Activated T-cell treated with anti-CD3 and anti-CD28 coated beads for 4 hours (primary cell): Measurements from ENCODE around the gene KANSL1.
"Not testable (repeated sequence)": the region's sequence is repeated elsewhere in the genome, so short reads cannot be mapped to it uniquely, and the experiment has no call there.

ENCODE experiments used
- DNase-seq: peaks from one replicate; pipeline ENCODE4 v3.0.0-alpha.2; 2020

KANSL1 gene

DNA sequence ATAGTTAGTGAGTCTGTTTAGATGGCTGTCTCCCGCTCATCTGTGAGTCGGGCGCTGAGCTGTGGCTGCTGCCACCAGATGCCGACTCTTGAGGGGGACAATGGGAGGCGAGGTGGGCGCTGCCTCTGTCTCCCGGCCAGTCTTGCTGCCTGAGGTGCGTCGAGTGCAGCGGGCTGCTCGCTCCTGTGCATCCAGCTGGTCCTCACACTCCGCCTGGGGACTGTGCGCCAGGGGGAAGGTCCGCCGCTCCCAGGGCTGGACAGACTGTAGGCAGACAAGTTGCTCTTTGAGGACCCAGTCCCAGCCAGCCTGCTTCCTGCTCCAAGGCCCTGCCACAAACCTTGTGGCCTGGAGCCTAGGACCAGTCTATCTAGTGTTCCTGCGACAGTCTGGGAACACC is 161.8 kb downstream of the KANSL1 start:
- no peak for DNase-seq

DNA sequence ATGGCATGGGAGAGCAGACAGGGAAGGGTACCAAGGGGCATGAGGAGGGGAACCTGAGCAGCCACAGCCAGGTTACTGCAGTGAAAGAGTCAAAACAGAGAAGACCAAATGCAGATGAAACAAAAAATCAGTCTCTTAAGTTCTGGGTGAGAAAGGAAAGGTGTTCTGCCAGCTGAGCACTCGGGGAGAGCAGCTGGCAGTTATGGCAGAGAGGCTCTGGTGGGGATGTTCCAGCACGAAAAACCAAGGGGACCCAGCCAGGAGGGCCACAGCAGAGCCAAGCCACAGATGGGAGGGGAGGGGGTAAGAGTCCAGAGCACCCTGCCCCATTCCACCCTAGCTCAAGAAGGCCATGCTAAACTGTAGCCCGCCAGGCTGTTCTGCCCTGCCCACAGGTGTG is 162.5 kb downstream of the KANSL1 start:
- DNase-seq, result no peak

DNA sequence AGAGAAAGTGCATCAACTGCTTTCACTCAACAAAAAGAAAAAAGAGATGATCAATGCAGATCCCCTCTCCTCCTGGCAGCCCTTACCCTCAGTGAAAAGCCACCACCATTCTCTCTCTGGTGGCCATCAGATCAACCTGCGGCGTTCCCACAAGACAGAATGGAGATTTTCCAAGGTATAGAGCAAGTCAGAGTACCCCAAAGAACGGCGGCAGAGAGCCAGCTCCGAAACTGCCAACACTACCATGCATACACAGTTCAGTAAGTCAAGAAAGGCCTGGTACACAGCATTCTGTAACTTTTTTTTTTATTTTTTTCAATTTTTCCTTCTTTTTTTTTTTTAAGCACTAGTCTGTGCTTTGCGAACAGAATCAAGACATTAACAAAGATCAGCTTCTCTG is 163.6 kb downstream of the KANSL1 start:
- DNase-seq, result no peak

DNA sequence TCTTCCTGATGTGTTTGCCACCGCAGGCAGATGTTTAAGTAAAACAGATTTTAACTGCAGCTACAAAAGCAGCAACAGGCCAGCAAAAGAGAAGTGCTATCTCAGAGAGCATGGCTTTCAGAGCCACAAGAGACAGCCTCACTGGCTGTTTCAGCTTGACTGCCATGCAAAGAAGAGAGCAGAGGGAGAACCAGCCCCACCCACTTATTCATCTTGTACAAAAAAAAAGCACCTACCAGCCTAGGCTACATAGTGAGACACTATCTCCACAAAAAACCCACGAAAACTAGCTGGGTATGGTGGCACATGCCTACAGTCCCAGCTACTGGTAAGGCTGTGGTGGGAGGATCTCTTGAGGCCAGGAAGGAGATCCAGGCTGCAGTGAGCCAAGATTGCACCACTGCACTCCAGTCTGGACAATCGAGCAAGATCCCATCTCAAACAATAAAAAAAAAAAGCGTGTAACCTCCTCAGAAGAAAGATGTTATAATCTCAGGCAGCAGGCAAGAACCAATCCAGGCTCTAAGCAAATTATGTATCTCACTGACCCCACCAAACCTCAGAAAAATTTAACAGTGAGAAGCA is 164.2 kb downstream of the KANSL1 start:
- DNase-seq, result no peak

DNA sequence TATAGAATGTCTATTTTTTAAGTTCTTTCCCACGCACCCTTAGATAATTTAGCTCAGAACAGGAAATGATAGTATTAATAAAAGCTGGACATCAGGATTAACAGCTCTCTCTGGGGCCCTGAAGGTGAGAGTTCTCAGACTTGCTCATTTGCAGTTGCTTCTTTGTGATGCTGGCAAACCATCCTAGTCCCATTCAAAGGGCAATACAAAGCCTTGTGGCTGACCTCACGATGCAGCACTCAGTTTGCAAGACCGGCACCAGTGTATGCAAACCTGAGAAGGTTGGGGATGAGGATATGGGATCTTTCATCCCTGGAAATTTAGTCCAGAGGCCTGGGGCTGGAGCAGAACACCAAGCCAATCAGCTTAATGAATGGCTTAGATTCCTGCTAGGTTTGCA is 164.9 kb downstream of the KANSL1 start:
- DNase-seq, result no peak

DNA sequence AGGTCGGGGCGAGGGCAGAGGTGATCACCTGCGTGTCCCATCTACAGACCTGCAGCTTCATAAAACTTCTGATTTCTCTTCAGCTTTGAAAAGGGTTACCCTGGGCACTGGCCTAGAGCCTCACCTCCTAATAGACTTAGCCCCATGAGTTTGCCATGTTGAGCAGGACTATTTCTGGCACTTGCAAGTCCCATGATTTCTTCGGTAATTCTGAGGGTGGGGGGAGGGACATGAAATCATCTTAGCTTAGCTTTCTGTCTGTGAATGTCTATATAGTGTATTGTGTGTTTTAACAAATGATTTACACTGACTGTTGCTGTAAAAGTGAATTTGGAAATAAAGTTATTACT is 165.3 kb downstream of the KANSL1 start:
- DNase-seq, result no peak

DNA sequence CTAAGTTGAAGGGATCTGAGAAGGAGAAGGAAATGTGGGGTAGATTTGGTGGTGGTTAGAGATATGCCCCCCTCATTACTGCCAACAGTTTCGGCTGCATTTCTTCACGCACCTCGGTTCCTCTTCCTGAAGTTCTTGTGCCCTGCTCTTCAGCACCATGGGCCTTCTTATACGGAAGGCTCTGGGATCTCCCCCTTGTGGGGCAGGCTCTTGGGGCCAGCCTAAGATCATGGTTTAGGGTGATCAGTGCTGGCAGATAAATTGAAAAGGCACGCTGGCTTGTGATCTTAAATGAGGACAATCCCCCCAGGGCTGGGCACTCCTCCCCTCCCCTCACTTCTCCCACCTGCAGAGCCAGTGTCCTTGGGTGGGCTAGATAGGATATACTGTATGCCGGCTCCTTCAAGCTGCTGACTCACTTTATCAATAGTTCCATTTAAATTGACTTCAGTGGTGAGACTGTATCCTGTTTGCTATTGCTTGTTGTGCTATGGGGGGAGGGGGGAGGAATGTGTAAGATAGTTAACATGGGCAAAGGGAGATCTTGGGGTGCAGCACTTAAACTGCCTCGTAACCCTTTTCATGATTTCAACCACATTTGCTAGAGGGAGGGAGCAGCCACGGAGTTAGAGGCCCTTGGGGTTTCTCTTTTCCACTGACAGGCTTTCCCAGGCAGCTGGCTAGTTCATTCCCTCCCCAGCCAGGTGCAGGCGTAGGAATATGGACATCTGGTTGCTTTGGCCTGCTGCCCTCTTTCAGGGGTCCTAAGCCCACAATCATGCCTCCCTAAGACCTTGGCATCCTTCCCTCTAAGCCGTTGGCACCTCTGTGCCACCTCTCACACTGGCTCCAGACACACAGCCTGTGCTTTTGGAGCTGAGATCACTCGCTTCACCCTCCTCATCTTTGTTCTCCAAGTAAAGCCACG is 165.9 kb downstream of the KANSL1 start:
- no peak for DNase-seq

DNA sequence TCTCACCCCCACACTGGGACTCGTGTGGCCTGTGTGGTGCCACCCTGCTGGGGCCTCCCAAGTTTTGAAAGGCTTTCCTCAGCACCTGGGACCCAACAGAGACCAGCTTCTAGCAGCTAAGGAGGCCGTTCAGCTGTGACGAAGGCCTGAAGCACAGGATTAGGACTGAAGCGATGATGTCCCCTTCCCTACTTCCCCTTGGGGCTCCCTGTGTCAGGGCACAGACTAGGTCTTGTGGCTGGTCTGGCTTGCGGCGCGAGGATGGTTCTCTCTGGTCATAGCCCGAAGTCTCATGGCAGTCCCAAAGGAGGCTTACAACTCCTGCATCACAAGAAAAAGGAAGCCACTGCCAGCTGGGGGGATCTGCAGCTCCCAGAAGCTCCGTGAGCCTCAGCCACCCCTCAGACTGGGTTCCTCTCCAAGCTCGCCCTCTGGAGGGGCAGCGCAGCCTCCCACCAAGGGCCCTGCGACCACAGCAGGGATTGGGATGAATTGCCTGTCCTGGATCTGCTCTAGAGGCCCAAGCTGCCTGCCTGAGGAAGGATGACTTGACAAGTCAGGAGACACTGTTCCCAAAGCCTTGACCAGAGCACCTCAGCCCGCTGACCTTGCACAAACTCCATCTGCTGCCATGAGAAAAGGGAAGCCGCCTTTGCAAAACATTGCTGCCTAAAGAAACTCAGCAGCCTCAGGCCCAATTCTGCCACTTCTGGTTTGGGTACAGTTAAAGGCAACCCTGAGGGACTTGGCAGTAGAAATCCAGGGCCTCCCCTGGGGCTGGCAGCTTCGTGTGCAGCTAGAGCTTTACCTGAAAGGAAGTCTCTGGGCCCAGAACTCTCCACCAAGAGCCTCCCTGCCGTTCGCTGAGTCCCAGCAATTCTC is 166.8 kb downstream of the KANSL1 start:
- DNase-seq, result no peak

DNA sequence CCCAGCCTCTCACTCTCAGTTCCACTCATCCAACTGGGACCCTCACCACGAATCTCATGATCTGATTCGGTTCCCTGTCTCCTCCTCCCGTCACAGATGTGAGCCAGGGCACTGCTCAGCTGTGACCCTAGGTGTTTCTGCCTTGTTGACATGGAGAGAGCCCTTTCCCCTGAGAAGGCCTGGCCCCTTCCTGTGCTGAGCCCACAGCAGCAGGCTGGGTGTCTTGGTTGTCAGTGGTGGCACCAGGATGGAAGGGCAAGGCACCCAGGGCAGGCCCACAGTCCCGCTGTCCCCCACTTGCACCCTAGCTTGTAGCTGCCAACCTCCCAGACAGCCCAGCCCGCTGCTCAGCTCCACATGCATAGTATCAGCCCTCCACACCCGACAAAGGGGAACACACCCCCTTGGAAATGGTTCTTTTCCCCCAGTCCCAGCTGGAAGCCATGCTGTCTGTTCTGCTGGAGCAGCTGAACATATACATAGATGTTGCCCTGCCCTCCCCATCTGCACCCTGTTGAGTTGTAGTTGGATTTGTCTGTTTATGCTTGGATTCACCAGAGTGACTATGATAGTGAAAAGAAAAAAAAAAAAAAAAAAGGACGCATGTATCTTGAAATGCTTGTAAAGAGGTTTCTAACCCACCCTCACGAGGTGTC is 167.6 kb downstream of the KANSL1 start:
- DNase-seq, result no peak

DNA sequence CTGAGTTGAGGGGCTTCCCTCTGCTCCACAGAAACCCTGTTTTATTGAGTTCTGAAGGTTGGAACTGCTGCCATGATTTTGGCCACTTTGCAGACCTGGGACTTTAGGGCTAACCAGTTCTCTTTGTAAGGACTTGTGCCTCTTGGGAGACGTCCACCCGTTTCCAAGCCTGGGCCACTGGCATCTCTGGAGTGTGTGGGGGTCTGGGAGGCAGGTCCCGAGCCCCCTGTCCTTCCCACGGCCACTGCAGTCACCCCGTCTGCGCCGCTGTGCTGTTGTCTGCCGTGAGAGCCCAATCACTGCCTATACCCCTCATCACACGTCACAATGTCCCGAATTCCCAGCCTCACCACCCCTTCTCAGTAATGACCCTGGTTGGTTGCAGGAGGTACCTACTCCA is 168.2 kb downstream of the KANSL1 start:
- no peak for DNase-seq

DNA sequence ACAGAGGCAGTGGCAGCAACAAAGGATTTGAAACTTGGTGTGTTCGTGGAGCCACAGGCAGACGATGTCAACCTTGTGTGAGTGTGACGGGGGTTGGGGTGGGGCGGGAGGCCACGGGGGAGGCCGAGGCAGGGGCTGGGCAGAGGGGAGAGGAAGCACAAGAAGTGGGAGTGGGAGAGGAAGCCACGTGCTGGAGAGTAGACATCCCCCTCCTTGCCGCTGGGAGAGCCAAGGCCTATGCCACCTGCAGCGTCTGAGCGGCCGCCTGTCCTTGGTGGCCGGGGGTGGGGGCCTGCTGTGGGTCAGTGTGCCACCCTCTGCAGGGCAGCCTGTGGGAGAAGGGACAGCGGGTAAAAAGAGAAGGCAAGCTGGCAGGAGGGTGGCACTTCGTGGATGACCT is 168.6 kb downstream of the KANSL1 start:
- no peak for DNase-seq

DNA sequence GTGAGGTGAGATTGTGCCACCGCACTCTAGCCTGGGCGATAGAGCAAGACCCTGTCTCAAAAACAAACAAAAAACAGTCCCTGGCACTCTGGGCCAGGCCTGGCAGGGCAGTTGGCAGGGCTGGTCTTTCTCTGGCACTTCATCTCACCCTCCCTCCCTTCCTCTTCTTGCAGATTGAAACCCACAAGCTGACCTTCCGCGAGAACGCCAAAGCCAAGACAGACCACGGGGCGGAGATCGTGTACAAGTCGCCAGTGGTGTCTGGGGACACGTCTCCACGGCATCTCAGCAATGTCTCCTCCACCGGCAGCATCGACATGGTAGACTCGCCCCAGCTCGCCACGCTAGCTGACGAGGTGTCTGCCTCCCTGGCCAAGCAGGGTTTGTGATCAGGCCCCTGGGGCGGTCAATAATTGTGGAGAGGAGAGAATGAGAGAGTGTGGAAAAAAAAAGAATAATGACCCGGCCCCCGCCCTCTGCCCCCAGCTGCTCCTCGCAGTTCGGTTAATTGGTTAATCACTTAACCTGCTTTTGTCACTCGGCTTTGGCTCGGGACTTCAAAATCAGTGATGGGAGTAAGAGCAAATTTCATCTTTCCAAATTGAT is 169.3 kb downstream of the KANSL1 start:
- DNase-seq, result no peak

DNA sequence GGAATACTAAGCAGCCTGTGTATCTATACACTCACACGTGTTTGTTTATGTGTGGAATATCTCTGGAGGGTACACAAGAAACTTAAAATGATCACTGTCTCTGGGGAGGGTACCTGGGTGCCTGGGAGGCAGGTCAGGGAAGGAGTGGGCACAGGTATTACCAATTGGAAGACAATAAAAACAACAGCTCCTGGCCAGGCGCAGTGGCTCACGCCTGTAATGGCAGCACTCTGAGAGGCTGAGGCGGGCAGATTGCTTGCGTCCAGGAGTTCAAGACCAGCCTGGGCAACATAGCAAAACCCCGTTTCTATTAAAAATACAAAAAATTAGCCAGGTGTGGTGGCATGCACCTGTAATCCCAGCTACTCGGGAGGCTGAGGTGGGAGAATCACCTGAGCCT is 169.9 kb downstream of the KANSL1 start:
- not testable (repeated sequence) for DNase-seq

DNA sequence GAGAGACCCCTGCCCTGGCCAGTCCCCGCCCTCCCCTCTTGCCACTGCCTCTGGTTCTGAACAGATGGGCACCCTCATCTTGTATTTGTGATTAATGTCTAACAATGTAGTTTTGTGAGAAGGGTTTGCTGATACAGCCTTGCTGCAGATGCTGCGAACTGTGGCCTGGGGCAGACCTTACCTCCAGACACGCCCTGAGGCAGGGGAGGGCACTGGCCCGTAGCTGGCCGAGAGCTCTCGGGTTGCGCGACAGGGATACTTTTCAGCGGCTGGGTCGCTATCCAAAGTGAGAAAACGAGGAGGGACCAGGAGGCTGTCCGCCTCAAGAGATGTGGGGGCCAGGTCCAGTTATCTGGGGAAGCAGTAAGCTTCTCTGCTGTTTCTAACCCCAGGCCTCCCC is 172.2 kb downstream of the KANSL1 start:
- DNase-seq, result no peak

DNA sequence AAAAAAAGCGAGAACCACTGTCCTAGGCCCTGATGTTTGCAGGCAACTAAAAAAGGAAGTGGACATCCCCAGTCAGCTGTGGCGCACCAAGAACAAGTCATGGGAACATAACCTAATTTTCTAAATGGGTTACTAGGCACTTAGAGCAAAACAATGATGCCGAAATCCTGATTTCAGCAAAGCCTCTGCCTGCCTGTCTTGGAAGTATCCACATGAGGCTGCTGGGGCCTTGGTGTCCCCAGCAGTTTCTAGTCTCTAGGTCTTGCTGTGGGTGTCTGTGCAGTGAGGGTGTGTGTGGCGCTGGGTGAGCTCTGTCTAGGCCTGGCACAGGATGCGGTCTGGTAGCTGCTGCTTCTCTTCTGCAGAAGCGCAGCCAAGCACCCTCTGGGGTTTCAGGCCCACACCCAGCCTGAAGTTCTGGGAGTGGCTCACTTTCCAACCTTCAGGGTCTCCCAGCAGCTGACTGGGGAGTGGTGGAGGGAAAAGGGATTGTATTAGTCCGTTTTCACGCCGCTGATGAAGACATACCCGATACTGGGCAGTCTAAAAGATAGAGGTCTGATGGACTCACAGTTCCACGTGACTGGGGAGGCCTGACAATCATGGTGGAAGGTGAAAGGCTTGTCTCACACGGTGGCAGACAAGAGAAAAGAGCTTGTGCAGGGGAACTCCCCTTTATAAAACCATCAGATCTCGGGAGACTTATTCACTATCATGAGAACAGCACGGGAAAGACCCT is 173.0 kb downstream of the KANSL1 start:
- peak; percentile 21 for DNase-seq

DNA sequence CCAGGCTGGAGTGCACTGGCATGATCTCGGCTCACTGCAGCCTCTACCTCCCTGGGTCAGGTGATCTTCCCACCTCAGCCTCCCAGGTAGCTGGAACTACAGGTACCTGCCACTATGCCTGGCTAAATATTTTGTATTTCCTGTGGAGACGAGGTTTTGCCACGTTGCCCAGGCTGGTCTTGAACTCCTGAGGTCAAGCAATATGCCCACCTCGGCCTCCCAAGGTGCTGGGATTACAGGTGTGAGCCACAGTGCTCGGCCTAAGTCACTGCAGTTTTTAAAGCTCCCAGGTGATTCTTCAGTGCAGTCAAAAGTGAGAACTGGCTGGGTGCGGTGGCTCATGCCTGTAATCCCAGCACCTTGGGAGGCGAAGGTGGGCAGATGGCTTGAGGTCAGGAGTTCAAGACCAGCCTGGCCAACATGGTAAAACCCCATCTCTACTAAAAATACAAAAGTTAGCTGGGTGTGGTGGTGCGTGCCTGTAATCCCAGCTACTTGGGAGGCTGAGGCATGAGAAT is 173.8 kb downstream of the KANSL1 start:
- DNase-seq, result not testable (repeated sequence)

DNA sequence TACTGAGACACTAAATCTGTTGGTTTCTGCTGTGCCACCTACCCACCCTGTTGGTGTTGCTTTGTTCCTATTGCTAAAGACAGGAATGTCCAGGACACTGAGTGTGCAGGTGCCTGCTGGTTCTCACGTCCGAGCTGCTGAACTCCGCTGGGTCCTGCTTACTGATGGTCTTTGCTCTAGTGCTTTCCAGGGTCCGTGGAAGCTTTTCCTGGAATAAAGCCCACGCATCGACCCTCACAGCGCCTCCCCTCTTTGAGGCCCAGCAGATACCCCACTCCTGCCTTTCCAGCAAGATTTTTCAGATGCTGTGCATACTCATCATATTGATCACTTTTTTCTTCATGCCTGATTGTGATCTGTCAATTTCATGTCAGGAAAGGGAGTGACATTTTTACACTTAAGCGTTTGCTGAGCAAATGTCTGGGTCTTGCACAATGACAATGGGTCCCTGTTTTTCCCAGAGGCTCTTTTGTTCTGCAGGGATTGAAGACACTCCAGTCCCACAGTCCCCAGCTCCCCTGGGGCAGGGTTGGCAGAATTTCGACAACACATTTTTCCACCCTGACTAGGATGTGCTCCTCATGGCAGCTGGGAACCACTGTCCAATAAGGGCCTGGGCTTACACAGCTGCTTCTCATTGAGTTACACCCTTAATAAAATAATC is 179.6 kb downstream of the KANSL1 start:
- no peak for DNase-seq

DNA sequence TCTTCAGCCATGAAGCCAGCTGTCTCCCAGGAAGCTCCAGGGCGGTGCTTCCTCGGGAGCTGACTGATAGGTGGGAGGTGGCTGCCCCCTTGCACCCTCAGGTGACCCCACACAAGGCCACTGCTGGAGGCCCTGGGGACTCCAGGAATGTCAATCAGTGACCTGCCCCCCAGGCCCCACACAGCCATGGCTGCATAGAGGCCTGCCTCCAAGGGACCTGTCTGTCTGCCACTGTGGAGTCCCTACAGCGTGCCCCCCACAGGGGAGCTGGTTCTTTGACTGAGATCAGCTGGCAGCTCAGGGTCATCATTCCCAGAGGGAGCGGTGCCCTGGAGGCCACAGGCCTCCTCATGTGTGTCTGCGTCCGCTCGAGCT is 180.1 kb downstream of the KANSL1 start:
- no peak for DNase-seq

DNA sequence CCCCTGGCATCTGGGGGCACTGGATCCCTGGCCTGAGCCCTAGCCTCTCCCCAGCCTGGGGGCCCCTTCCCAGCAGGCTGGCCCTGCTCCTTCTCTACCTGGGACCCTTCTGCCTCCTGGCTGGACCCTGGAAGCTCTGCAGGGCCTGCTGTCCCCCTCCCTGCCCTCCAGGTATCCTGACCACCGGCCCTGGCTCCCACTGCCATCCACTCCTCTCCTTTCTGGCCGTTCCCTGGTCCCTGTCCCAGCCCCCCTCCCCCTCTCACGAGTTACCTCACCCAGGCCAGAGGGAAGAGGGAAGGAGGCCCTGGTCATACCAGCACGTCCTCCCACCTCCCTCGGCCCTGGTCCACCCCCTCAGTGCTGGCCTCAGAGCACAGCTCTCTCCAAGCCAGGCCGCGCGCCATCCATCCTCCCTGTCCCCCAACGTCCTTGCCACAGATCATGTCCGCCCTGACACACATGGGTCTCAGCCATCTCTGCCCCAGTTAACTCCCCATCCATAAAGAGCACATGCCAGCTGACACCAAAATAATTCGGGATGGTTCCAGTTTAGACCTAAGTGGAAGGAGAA is 180.6 kb downstream of the KANSL1 start:
- DNase-seq, result no peak

DNA sequence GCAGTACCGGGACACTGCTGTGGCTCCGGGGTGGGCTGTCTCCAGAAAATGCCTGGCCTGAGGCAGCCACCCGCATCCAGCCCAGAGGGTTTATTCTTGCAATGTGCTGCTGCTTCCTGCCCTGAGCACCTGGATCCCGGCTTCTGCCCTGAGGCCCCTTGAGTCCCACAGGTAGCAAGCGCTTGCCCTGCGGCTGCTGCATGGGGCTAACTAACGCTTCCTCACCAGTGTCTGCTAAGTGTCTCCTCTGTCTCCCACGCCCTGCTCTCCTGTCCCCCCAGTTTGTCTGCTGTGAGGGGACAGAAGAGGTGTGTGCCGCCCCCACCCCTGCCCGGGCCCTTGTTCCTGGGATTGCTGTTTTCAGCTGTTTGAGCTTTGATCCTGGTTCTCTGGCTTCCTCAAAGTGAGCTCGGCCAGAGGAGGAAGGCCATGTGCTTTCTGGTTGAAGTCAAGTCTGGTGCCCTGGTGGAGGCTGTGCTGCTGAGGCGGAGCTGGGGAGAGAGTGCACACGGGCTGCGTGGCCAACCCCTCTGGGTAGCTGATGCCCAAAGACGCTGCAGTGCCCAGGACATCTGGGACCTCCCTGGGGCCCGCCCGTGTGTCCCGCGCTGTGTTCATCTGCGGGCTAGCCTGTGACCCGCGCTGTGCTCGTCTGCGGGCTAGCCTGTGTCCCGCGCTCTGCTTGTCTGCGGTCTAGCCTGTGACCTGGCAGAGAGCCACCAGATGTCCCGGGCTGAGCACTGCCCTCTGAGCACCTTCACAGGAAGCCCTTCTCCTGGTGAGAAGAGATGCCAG is 181.3 kb downstream of the KANSL1 start:
- DNase-seq, result no peak
